Measurements from ENCODE around the gene DOLPP1. TPM values are rescaled to one million over a fixed set of nuclear protein-coding genes. Genes with fewer than 3 reads are reported as not detected.

The DOLPP1 gene
- total RNA-seq, 1 experiment from 2014 or later: 27.3 TPM

DNA sequence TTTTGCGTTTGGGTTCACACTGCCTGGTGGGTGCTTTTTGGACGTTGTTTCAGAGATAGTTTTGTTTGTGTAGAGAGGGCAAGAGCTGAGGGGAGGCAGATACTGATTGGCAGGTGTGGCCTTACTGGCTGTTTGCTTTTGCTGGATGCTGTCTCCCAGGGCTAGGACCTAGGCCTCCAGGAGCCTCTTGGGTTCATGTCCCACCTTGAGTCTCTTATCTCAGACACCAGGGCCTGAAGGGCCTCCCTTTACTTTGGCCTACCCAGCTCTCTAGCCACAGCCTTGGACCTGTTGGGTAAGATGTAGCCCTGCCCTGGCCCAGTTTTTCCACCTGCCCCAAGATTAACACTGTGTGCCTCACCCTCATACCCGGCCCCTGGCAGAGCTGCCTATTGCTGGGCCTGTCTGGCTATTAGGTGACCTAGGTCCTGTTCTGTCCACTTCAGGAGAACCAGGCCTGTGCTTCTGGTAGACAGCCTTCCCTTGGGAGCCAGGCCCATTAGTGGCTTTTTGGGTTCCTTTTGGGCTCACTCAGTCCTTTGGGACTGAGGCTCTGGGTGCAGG is 43.7 kb downstream of the DOLPP1 start:
- TF ChIP-seq EZH2phosphoT487 (IDR thresholded peaks at IDR 0.05; ENCODE audit: borderline replicate concordance, low read length) (no peak), EZH2 (IDR thresholded peaks at IDR 0.05; ENCODE audit: low read length, unreplicated experiment) (no peak)
- TF ChIP-seq, protein P1, sequence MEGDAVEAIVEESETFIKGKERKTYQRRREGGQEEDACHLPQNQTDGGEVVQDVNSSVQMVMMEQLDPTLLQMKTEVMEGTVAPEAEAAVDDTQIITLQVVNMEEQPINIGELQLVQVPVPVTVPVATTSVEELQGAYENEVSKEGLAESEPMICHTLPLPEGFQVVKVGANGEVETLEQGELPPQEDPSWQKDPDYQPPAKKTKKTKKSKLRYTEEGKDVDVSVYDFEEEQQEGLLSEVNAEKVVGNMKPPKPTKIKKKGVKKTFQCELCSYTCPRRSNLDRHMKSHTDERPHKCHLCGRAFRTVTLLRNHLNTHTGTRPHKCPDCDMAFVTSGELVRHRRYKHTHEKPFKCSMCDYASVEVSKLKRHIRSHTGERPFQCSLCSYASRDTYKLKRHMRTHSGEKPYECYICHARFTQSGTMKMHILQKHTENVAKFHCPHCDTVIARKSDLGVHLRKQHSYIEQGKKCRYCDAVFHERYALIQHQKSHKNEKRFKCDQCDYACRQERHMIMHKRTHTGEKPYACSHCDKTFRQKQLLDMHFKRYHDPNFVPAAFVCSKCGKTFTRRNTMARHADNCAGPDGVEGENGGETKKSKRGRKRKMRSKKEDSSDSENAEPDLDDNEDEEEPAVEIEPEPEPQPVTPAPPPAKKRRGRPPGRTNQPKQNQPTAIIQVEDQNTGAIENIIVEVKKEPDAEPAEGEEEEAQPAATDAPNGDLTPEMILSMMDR (conservative IDR thresholded peaks at IDR 0.05; ENCODE audit: low read depth, low read length): no peak
- intact Hi-C loops (cut with micrococcal nuclease): no loop called here
- no peak for ATAC-seq
- CTCF ChIA-PET: no interaction called here
- Histone ChIP-seq H3K9me2 (replicated peaks; ENCODE audit: low read length) (no peaks in the 10 kb centered on the region), H3F3A (ENCODE audit: low read length, unreplicated experiment) (no peaks in the 10 kb centered on the region), H3K36me3 (ENCODE audit: low read depth, low read length) (peaks cover 11% of the 10 kb centered on the region; the same call in 1 of the 2 replicates), H3K4me3 (ENCODE audit: low read length) (no peak overlapping the region), H4K20me1 (ENCODE audit: low read length) (no peaks in the 10 kb centered on the region), H3K9ac (ENCODE audit: low read length) (no peak overlapping the region), H3K79me2 (ENCODE audit: low read length) (no peaks in the 10 kb centered on the region), H3K4me1 (ENCODE audit: insufficient read depth, low read length) (peaks cover 6% of the 10 kb centered on the region; the same call in 1 of the 2 replicates), H3K27ac (ENCODE audit: low read length) (0 out of 2 replicates have a peak overlapping the region, but pooled peaks have one; percentile 18), H3K4me2 (ENCODE audit: low read length) (no peak overlapping the region), H3K9me3 (ENCODE audit: low read length) (no peaks in the 10 kb centered on the region), H2AFZ (ENCODE audit: low read length) (no peak overlapping the region), H3K27me3 (ENCODE audit: low read length) (no peaks in the 10 kb centered on the region)
- POLR2A ChIA-PET (ENCODE audit: unreplicated experiment): no interaction called here
- DNase-seq: no peak
- BruUV-seq (replicated peaks): no TSS peak

DNA sequence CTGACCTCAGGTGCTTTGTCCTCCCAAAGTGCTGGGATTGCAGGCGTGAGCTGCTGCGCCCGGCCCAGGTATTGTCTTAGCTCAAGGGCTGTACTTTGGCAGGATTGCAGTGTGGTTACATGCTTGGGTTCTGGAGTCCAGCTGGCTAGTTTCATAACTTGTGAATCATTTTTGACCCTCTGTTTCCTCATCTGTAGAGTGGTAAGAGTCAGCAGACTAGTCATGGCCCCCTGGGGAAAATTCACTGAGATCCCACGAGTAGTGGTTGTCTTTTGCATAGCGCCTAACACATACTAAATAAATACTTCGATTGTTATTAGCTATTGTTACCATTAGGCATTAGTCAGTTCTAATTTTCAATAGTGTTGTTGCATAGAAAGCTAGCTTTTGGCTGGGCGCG is 44.6 kb downstream of the DOLPP1 start:
- H4K20me1 ChIP-seq (ENCODE audit: low read length): no peaks in the 10 kb centered on the region
- TF ChIP-seq EZH2phosphoT487 (IDR thresholded peaks at IDR 0.05; ENCODE audit: borderline replicate concordance, low read length) (no peak), EZH2 (IDR thresholded peaks at IDR 0.05; ENCODE audit: low read length, unreplicated experiment) (no peak)
- TF ChIP-seq, protein P1 (conservative IDR thresholded peaks at IDR 0.05; ENCODE audit: low read depth, low read length): no peak
- H3K4me3 ChIP-seq (ENCODE audit: low read length): no peak overlapping the region
- no peaks in the 10 kb centered on the region for H3K79me2 ChIP-seq (ENCODE audit: low read length)
- no TSS peak for BruUV-seq (replicated peaks)
- H3K9me2 ChIP-seq (replicated peaks; ENCODE audit: low read length): no peaks in the 10 kb centered on the region
- no peaks in the 10 kb centered on the region for H3K27me3 ChIP-seq (ENCODE audit: low read length)
- ChIA-PET CTCF (interaction anchor here (0.6 kb wide), 1 partner anchor 12 kb away, joined by 3 read pairs; no protein-coding TSS in a partner anchor), POLR2A (ENCODE audit: unreplicated experiment) (interaction anchor here (0.6 kb wide), 1 partner anchor 352 kb away, joined by 11 read pairs; no protein-coding TSS in a partner anchor)
- peak; percentile 15; the same call in 1 of the 2 replicates for ATAC-seq
- H3K36me3 ChIP-seq (ENCODE audit: low read depth, low read length): peaks cover 11% of the 10 kb centered on the region; the same call in 1 of the 2 replicates
- H3K4me1 ChIP-seq (ENCODE audit: insufficient read depth, low read length): peaks cover 6% of the 10 kb centered on the region; the same call in 1 of the 2 replicates
- no peak overlapping the region for H2AFZ ChIP-seq (ENCODE audit: low read length)
- H3K9ac ChIP-seq (ENCODE audit: low read length): no peak overlapping the region
- intact Hi-C loops (cut with micrococcal nuclease): no loop called here
- DNase-seq: peak; percentile 69
- H3K4me2 ChIP-seq (ENCODE audit: low read length): no peak overlapping the region
- no peaks in the 10 kb centered on the region for H3K9me3 ChIP-seq (ENCODE audit: low read length)
- no peaks in the 10 kb centered on the region for H3F3A ChIP-seq (ENCODE audit: low read length, unreplicated experiment)
- peak overlapping the region; percentile 20; the same call in 1 of the 2 replicates for H3K27ac ChIP-seq (ENCODE audit: low read length)

Measured in PC-3 (cell line).